C4-2B (cell line): ENCODE results near the gene MACF1.

Source experiments
- ZFX ChIP-seq: fragments of 450-650 bp; IDR thresholded peaks from 2 replicates; pipeline ENCODE4 v1.6.1; 2017
- TF ChIP-seq, protein P1 (sequence below): fragments of 450-650 bp; conservative IDR thresholded peaks from 2 replicates; pipeline ENCODE4 v1.5.1; 2017; ENCODE audit warnings: mild to moderate bottlenecking

DNA sequence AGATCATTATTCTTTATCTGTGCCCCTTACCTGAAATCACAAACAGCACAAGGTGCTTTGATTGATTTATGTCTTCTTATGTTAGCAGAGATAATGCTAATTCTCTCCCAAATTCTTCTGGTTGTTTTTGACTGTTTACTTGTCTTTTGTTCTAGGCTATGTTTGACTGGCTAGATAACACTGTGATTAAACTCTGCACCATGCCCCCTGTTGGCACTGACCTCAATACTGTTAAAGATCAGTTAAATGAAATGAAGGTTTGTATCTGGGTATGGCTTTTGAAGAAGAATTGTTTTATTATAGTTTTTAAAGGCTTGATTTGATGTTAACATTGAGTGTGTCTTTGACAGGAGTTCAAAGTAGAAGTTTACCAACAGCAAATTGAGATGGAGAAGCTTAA lies 237.3 kb downstream of the MACF1 start:
- TF ChIP-seq, protein P1, sequence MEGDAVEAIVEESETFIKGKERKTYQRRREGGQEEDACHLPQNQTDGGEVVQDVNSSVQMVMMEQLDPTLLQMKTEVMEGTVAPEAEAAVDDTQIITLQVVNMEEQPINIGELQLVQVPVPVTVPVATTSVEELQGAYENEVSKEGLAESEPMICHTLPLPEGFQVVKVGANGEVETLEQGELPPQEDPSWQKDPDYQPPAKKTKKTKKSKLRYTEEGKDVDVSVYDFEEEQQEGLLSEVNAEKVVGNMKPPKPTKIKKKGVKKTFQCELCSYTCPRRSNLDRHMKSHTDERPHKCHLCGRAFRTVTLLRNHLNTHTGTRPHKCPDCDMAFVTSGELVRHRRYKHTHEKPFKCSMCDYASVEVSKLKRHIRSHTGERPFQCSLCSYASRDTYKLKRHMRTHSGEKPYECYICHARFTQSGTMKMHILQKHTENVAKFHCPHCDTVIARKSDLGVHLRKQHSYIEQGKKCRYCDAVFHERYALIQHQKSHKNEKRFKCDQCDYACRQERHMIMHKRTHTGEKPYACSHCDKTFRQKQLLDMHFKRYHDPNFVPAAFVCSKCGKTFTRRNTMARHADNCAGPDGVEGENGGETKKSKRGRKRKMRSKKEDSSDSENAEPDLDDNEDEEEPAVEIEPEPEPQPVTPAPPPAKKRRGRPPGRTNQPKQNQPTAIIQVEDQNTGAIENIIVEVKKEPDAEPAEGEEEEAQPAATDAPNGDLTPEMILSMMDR: no peak
- TF ChIP-seq ZFX: no peak
